ENCODE measurements around the gene TICAM2.

TICAM2 gene

DNA sequence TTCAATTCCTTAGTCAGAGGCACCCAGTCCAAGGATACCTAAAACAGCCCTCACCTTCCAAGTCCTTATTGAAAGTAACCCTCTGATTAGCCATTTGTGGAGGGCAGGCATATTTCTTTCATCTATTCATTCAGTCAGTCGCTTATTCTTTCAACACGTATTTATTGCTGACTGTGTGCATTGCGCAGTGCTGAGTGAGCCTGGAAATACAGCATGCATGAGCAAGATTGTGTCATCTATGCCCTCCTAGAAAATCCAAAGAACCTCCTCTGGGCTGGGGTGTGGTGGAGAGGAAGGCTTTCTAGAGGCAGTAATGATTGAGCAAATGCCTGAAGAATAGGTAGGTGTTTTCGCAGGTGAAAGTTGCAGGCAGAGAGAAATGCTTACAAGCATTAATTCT, 49.2 kb downstream of the TICAM2 start:
- TF ChIP-seq, protein P1, sequence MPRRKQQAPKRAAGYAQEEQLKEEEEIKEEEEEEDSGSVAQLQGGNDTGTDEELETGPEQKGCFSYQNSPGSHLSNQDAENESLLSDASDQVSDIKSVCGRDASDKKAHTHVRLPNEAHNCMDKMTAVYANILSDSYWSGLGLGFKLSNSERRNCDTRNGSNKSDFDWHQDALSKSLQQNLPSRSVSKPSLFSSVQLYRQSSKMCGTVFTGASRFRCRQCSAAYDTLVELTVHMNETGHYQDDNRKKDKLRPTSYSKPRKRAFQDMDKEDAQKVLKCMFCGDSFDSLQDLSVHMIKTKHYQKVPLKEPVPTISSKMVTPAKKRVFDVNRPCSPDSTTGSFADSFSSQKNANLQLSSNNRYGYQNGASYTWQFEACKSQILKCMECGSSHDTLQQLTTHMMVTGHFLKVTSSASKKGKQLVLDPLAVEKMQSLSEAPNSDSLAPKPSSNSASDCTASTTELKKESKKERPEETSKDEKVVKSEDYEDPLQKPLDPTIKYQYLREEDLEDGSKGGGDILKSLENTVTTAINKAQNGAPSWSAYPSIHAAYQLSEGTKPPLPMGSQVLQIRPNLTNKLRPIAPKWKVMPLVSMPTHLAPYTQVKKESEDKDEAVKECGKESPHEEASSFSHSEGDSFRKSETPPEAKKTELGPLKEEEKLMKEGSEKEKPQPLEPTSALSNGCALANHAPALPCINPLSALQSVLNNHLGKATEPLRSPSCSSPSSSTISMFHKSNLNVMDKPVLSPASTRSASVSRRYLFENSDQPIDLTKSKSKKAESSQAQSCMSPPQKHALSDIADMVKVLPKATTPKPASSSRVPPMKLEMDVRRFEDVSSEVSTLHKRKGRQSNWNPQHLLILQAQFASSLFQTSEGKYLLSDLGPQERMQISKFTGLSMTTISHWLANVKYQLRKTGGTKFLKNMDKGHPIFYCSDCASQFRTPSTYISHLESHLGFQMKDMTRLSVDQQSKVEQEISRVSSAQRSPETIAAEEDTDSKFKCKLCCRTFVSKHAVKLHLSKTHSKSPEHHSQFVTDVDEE (CRISPR knock-in tag; IDR thresholded peaks at IDR 0.05) = no peak
- TF ChIP-seq SNAI2 (CRISPR knock-in tag; IDR thresholded peaks at IDR 0.05) = no peak
- TF ChIP-seq ZFP3 (CRISPR knock-in tag; IDR thresholded peaks at IDR 0.05) = no peak
- no peak for TF ChIP-seq ZNF8 (CRISPR knock-in tag; IDR thresholded peaks at IDR 0.05)
- no peak for ATAC-seq

DNA sequence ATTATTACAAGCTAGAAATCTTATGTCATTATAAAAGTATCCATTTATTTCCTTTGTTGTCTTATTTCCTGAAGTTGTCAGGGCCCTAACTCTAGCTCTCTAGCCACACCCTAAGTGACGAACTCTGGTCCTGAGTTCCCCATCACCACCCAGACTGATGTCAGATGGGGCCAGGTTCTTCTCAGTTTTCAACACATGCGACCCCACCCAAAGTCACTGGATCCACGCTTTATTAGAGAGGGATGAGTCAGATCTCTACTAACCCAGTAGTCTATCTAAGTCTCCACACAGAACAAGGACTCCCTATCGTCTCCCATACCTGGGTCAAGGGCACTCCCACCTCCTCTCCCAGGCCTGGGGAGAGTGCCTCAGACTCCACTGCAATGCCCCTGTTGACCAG, 50.9 kb downstream of the TICAM2 start:
- no peak for ATAC-seq
- TF ChIP-seq RARB (CRISPR knock-in tag; IDR thresholded peaks at IDR 0.05) (no peak), ZNF8 (CRISPR knock-in tag; IDR thresholded peaks at IDR 0.05) (no peak), SNAI2 (CRISPR knock-in tag; IDR thresholded peaks at IDR 0.05) (no peak), ZNF70 (CRISPR knock-in tag; IDR thresholded peaks at IDR 0.05) (no peak), OSR1 (CRISPR knock-in tag; IDR thresholded peaks at IDR 0.05) (no peak), ISL1 (CRISPR knock-in tag; IDR thresholded peaks at IDR 0.05) (no peak), ZFP30 (CRISPR knock-in tag; IDR thresholded peaks at IDR 0.05) (no peak), BACH2 (CRISPR knock-in tag; IDR thresholded peaks at IDR 0.05; ENCODE audit: borderline replicate concordance) (no peak), CSDC2 (CRISPR knock-in tag; IDR thresholded peaks at IDR 0.05) (no peak), GLIS3 (CRISPR knock-in tag; IDR thresholded peaks at IDR 0.05) (no peak), ZC3H10 (CRISPR knock-in tag; IDR thresholded peaks at IDR 0.05) (no peak), ZNF565 (CRISPR knock-in tag; conservative IDR thresholded peaks at IDR 0.05; ENCODE audit: low read depth) (no peak), TOX (CRISPR knock-in tag; IDR thresholded peaks at IDR 0.05; ENCODE audit: borderline replicate concordance) (no peak), TCF4 (CRISPR knock-in tag; IDR thresholded peaks at IDR 0.05; ENCODE audit: borderline replicate concordance) (no peak), ESRRG (CRISPR knock-in tag; IDR thresholded peaks at IDR 0.05) (no peak), ZFP3 (CRISPR knock-in tag; IDR thresholded peaks at IDR 0.05) (no peak)
- TF ChIP-seq, protein P2, sequence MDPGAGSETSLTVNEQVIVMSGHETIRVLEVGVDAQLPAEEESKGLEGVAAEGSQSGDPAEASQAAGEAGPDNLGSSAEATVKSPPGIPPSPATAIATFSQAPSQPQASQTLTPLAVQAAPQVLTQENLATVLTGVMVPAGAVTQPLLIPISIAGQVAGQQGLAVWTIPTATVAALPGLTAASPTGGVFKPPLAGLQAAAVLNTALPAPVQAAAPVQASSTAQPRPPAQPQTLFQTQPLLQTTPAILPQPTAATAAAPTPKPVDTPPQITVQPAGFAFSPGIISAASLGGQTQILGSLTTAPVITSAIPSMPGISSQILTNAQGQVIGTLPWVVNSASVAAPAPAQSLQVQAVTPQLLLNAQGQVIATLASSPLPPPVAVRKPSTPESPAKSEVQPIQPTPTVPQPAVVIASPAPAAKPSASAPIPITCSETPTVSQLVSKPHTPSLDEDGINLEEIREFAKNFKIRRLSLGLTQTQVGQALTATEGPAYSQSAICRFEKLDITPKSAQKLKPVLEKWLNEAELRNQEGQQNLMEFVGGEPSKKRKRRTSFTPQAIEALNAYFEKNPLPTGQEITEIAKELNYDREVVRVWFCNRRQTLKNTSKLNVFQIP (CRISPR knock-in tag; IDR thresholded peaks at IDR 0.05; ENCODE audit: borderline replicate concordance, low read depth) = no peak
- TF ChIP-seq, protein P3, sequence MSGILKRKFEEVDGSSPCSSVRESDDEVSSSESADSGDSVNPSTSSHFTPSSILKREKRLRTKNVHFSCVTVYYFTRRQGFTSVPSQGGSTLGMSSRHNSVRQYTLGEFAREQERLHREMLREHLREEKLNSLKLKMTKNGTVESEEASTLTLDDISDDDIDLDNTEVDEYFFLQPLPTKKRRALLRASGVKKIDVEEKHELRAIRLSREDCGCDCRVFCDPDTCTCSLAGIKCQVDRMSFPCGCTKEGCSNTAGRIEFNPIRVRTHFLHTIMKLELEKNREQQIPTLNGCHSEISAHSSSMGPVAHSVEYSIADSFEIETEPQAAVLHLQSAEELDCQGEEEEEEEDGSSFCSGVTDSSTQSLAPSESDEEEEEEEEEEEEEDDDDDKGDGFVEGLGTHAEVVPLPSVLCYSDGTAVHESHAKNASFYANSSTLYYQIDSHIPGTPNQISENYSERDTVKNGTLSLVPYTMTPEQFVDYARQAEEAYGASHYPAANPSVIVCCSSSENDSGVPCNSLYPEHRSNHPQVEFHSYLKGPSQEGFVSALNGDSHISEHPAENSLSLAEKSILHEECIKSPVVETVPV (CRISPR knock-in tag; IDR thresholded peaks at IDR 0.05) = no peak
- TF ChIP-seq, protein P4, sequence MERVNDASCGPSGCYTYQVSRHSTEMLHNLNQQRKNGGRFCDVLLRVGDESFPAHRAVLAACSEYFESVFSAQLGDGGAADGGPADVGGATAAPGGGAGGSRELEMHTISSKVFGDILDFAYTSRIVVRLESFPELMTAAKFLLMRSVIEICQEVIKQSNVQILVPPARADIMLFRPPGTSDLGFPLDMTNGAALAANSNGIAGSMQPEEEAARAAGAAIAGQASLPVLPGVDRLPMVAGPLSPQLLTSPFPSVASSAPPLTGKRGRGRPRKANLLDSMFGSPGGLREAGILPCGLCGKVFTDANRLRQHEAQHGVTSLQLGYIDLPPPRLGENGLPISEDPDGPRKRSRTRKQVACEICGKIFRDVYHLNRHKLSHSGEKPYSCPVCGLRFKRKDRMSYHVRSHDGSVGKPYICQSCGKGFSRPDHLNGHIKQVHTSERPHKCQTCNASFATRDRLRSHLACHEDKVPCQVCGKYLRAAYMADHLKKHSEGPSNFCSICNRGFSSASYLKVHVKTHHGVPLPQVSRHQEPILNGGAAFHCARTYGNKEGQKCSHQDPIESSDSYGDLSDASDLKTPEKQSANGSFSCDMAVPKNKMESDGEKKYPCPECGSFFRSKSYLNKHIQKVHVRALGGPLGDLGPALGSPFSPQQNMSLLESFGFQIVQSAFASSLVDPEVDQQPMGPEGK (CRISPR knock-in tag; IDR thresholded peaks at IDR 0.05; ENCODE audit: borderline replicate concordance) = no peak
- TF ChIP-seq, protein P5, sequence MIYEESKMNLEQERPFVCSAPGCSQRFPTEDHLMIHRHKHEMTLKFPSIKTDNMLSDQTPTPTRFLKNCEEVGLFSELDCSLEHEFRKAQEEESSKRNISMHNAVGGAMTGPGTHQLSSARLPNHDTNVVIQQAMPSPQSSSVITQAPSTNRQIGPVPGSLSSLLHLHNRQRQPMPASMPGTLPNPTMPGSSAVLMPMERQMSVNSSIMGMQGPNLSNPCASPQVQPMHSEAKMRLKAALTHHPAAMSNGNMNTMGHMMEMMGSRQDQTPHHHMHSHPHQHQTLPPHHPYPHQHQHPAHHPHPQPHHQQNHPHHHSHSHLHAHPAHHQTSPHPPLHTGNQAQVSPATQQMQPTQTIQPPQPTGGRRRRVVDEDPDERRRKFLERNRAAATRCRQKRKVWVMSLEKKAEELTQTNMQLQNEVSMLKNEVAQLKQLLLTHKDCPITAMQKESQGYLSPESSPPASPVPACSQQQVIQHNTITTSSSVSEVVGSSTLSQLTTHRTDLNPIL (CRISPR knock-in tag; IDR thresholded peaks at IDR 0.05; ENCODE audit: low read depth) = no peak

DNA sequence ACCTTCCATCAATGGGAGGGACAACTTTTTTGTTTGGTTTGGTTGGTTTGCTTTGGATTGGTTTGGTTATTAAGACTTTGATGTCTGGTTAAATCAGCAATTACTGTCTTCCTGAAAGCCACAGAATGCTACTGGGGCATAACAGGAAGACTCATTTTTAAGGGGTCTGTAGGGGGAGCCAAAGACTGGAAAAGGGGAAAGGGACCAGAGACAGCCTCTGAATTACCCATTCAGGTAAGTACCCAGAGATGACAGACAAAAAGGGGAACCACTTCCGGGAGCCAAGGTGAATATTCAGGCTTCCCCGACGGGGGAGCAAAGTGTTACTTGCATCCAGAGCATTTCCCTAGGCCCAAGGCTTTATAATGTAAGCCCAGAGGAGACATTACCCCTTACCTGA, 53.1 kb downstream of the TICAM2 start:
- TF ChIP-seq, protein P2 (CRISPR knock-in tag; IDR thresholded peaks at IDR 0.05; ENCODE audit: borderline replicate concordance, low read depth) = no peak
- TF ChIP-seq, protein P3 (CRISPR knock-in tag; IDR thresholded peaks at IDR 0.05) = no peak
- TF ChIP-seq ZNF565 (CRISPR knock-in tag; conservative IDR thresholded peaks at IDR 0.05; ENCODE audit: low read depth) = no peak
- TF ChIP-seq ZFP3 (CRISPR knock-in tag; IDR thresholded peaks at IDR 0.05) = no peak
- no peak for TF ChIP-seq ESRRG (CRISPR knock-in tag; IDR thresholded peaks at IDR 0.05)
- ATAC-seq = no peak

Measured in SK-N-SH treated with all-trans-retinoic acid at 6 μM for 48 hours (cell line).